GM19328 (cell line): ENCODE results near the gene CCDC6.
"Not testable (repeated sequence)": the region's sequence is repeated elsewhere in the genome, so short reads cannot be mapped to it uniquely, and the experiment has no call there.

Experiments
- ATAC-seq: cut with Tn5 transposase; IDR thresholded peaks from one replicate; pipeline ENCODE4 v1.9.1; 2021; ENCODE audit warnings: mild to moderate bottlenecking, moderate library complexity; ENCODE audit not compliant: unreplicated experiment

The CCDC6 gene

DNA sequence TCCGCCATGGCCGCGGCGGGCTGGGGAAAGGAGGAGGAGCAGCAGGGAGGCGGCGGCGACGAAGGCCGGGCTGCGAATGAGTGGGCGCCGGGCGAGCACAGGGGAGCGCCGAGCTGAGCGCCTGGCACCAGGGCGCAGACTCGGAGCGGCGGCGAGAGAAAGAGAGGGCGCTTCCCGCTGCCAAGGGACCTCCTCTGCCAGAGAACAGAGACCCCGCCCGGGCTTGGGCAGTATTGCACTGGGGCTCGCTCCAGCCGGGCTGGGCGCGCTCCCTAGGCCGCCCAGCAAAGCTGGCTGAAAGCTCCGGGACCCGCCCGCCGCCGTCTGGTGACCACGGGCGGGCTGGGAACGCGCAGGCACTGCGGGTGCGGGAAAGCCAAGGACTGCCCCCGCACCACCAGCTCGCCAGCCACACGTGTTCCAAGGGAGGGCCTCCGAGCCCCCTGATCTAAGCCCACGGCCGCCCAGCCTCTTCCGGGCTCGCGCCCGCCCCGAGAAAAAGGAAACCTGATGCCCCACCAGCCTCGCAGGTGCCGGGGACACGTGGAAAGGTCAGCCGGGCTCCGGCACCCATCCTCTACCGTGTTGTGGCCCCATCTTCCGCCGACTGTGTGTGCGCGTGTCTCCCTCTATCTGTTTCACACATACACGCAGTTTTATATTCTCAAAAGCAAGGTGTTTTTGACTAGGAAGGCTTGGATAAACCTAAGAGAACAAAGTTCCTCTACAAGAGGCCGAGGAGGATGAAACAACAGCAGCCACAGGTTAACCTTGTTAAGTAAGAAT is at the start of gene CCDC6:
CCDC6 (minus strand) TSS at position 140 of the 786 bp plus-strand sequence; CDS start at position 8, 132 bp downstream.
- ATAC-seq = peak; percentile 79

DNA sequence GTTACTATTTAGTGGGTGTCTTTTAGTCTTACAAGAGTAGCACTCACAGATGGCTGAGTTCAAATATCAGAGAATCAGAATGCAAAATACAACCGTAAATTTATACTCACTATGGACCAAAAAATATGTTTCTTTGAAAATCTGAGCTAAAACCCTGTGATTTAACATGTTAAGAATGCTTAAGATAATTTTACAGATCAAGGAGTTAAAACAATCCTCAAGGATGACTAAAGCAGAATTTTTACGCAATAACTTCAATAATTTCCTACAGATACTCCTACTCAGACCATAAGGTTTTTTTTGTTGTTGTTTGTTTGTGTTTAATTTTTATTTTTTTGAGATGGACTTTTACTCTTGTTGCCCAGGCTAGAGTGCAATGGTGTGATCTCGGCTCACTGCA is 47.9 kb upstream of the CCDC6 start:
- no peak for ATAC-seq

DNA sequence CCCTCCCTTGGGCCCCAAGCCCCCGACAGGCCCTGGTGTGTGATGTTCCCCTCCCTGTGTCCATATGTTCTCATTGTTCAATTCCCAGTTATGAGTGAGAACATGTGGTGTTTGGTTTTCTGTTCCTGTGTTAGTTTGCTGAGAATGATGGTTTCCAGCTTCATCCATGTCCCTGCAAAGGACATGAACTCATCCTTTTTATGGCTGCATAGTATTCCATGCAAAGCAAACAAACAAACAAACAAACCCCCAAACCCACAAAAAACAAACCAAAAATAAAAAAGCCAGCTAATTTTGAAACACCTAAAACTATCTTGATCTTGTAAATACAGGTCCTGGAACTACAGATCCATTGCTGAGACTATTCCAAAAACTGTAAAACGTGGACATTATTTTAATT is 47.4 kb upstream of the CCDC6 start:
- not testable (repeated sequence) for ATAC-seq

DNA sequence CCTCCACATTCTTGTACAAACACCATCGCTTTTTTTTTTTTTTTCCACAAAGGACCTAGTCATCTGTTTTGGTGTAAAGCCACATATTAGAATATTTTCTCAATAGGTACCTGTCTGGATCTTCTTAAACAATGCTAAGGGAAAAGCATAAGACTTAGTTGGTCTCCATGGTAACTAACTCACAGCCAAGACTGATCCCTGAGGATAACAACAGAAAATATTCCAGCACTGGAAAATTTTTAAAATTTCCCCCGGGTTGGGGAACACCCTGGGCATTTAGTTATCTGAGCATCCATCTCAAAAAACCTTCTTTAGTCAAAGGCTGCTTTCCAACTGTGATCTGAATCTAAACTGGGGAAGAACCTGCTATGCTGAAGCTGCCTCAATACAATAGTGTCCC is 43.7 kb upstream of the CCDC6 start:
- ATAC-seq = no peak

DNA sequence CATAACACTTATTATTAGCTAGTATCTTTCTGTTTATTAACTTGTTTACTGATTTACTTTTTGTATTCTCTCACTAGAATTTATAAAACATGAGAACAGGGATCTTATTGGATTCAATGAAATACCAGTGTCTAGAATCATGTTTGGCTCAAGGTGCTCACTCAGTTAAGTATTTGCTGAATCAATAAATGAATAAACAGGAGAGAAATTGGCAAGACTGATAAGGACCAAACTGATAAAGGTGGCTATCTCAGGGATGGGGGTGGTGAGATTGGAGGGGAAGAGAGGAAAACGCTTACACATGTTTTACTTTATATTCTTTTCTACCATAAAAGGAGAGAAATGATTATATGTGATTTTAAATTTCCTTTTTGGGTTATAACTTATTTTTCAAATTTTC is 43.3 kb upstream of the CCDC6 start:
- no peak for ATAC-seq

DNA sequence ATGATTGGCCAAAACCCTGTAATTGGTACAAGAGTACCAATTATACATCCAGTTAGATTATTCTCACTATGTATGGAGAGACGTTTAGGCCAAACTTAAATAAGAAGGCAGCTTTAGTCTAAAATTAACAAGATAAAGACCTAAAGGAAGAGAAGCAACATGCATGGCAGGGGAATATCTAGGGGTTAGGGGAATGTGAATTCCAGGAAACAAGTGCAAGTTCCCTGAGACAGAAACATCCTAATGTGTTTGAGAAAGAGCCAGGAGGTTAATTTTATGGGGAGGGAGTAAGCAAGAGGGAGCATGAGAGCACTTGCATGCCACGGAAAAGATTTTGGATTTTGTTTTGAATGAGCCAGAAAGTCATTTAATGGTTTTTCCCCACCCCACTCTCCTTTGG is 39.6 kb upstream of the CCDC6 start:
- no peak for ATAC-seq

DNA sequence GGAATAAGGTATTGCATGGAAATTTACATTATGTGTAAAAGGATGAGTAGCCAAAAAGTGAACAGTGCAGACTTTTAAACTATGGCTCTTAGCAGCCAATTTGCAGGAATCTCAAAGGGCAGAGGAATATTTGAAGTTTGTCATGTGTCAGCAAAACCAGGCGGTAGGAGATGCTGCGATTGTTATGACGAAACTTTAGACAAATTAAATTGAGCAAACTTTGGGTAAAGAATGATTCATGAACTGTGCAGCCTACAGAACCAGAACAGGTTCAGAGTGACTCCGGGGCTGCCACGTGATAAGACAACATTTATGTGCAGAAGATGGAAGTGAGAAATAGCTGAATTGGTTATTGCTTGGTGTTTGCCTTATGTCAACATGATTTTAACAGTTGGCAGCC is 39.2 kb upstream of the CCDC6 start:
- ATAC-seq = no peak

DNA sequence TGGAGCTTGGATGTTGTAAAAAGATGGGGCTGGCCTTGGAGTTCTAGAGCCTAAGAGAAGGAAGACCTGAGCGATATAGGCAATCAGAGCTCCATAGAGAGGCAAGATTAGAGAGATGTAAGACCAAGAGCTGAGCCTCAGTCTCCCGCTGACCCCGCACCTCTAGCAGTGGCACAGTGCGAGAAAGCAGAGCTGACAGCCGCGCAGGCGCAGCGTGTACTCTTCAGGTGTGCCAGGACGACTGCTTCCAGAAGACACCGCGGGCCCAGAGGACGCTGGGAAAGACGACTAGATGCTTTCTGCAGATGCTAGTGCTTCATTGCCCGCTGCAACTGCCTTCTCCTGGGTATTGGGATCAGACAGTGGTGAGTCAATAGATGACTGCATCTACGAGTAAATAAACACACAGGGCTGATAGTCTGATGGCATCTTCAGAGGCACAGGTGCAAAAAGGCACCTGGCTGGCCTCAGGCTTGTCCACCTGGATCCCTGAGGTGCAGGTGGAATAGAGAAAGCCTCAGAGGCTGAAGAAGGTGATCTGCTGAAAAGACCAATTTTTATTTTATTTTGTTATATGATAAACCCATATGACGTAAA is 38.1 kb upstream of the CCDC6 start:
- ATAC-seq = no peak

DNA sequence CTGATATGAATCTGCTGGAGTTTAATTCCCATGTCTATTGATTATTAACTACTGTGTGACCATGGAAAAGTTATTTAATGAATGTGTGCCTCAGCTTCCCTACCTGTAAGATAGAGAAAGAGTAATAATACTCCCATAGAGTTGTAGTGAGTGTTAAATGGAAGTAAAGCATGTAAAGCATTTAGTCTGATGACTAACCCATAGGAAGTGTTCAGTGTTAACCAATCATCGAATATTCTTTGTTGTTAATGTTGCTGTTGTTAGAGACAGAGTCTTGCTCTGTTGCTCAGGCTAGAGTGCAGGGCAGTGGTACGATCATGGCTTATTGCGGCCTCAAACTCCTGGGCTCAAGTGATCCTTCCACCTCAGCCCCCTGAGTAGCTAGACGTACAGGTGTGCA is 36.2 kb upstream of the CCDC6 start:
- no peak for ATAC-seq

DNA sequence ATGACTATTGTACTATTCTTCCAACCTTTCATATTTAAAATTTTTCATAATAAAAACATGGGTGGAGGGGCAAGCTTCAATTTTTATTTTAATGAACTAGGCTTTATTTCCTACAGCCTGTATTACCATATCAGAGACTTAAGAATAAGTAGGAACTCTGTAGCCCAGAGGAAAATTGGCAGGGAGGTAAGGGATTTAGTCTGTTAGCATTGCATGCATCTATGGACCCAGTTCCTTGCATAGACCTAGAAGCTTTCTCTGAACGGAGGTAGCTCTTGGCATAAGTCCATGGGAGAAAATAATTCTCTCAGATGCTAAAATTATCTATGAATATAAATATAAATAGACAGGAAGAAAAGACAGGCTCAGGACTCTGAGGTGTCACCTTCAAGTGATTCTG is 31.4 kb upstream of the CCDC6 start:
- ATAC-seq = no peak

DNA sequence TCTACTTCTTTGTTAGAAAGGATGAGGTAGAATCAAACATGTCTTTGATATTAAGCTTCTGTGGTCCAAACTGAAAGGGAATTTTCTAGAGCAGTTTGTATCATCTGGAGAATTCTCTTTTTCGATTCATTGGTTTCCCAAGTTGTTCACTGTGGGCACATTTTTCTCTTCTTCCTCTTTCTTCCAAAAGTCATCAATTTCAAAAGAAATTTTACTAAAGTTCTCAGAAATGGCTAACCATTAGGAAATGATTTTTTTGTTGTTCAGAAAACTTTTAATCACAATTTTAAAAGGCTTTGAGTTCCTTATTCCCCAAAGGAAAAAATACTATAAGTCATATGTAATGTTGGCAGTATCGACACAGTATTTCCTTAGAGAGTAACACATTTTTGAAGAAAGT is 28.3 kb upstream of the CCDC6 start:
- no peak for ATAC-seq

DNA sequence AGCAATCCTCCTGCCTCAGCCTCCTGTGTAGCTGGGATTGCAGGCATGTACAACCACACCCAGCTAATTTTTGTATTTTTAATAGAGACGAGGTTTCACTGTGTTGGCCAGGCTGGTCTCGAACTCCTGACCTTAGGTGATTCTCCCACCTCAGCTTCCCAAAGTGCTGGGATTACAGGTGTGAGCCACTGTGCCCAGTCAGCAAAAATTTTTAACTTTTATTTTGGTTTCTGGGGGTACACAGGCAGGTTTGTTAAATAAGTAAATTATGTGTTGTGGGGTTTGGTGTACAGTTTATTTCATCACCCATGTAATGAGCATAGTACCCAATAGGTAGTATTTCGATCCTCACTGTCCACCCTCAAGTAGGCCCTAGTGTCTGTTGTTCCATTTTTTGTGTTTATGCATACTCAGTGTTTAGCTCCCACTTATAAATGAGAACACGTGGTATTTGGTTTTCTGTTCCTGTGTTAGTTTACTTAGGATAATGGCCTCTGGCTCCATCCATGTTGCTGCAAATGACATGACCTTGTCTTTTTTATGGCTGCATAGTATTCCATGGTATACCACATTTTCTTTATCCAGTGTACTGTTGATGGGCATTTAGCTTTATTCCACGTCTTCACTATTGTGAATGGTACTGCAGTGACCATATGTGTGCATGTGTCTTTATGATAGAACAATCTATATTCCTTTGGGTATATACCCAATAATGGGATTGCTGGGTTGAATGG is 24.6 kb upstream of the CCDC6 start:
- not testable (repeated sequence) for ATAC-seq

DNA sequence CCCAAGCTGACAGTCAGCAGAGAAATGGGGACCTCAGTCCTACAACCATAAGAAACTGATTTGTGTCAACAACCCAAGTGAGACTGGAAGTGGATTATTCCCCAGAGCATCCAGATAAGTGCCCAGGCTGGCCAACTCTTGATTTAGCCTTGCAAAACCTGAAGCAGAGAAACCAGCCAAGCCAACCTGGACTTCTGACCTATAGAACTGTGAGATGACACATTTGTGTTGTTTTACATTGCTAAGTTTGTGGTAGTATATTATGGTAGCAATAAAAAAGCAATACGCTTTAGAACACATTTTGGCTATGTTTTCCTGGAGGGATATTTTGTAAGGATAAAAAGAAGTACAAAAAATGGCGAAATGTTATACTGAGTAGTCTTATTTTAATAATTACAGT is 19.7 kb upstream of the CCDC6 start:
- ATAC-seq = no peak

DNA sequence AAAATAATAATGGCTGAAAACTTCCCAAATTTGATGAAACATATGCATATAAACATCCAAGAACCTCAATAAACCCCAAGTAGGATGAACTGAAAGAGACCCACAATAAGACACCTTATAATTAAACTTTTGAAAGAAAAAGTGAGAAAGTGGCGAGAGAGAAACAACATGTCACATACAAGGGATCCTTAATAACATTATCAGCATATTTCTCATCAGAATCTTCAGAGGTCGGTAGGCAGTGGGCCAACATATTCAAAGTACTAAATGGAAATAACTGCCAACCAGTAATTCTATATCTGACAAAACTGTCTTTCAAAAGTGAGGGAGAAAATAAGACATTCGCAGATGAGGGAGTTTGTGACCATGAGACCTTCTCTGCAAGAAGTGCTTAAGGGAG is 16.6 kb upstream of the CCDC6 start:
- no peak for ATAC-seq

DNA sequence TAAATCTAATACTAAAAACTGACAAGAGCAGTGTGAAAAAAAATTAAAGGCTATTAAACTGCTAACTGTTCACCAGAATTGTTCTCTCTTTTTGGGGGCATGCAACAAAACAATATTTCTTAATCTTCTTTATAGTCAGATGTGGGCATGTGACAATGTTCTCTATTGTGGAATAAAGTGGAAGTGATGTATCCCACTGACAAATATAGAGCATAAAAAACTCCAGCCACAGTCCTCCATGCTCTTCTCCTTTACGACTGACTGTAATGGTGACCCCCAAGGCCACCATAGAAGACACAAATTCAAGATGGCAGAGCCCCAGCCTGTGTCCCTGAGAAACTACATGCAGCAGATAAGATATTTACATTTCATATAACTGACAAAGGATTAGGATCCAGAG is 11.6 kb upstream of the CCDC6 start:
- no peak for ATAC-seq

DNA sequence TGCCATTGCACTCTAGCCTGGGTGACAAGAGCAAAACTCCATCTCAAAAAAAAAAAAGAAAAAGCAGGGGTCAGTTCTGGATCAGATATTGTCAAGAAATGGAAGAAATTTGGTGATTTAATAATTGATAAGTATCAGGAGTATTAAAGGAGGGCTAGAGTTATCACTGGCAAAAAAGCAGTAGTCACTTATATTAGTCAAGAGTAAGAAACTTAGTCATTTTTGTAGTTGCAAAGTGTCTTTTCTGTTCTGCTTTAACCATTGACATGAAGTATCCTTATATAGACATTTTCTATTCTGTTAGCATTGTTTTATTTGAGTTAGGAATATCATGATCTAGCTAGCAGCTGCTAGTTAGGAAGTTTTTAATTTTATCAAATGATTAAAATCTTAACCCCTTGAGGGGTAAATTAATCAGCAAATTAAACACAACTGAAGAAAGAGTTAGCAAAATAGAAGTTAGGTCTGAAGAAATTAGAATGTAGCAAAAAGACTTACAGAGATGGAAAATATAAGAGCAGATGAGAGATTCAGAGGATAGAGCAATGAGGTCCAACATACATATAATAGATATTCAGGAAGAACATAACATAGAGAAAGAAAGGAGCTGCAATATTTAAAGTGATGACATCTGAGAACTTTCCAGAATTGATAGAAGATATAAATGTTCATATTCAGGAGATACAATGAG is 7.3 kb upstream of the CCDC6 start:
- no peak for ATAC-seq

DNA sequence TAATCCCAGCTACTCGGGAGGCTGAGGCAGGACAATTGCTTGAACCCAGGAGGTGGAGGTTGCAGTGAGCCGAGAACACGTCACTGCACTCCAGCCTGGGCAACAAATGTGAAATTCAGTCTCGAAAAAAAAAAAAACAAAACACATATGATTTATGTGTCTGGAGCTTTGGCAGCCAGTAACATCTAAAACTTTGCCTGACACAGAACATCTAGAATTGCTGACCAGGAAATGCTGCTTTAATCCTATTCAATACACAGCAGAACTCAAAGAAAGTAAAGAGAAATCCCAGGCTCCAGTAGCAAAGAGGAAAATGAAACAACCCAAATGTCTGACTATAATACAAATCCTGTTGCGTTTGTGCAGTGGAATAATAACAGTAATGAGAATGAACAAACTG is 4.5 kb upstream of the CCDC6 start:
- no peak for ATAC-seq

DNA sequence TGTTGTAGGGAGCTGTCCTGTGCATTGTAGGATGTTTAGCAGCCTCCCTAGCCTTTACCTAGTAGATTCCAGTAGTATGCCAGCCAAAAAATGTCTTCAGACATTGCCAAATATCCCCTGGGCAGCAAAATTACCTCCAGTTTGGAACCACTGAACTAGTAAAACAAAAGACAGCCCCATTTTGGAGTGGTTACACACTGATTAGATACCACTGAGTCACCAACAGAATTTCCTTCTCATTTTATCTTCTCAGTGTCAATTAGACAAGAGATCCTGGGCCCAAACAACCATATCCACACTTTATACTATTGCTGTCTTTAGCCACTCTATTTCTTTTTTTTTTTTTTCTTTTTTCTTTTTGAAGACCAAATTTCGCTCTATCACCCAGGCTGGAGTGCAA is 3.5 kb upstream of the CCDC6 start:
- no peak for ATAC-seq

DNA sequence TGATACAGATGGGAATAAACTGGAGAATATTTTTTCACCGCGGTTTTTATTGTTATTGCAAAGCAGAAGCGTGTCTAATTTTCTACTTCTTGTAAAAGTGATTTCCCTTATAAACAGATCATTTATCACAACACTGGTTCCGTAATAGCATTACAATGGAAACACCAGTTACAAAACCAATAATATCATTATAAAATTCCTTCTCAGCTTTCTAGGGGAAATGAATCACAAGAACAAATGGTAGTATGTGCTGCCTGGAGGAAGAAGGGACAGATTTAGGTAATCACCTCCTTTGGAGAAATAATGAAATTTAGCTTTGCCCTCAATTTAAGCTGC is 2.4 kb upstream of the CCDC6 start:
- no peak for ATAC-seq

DNA sequence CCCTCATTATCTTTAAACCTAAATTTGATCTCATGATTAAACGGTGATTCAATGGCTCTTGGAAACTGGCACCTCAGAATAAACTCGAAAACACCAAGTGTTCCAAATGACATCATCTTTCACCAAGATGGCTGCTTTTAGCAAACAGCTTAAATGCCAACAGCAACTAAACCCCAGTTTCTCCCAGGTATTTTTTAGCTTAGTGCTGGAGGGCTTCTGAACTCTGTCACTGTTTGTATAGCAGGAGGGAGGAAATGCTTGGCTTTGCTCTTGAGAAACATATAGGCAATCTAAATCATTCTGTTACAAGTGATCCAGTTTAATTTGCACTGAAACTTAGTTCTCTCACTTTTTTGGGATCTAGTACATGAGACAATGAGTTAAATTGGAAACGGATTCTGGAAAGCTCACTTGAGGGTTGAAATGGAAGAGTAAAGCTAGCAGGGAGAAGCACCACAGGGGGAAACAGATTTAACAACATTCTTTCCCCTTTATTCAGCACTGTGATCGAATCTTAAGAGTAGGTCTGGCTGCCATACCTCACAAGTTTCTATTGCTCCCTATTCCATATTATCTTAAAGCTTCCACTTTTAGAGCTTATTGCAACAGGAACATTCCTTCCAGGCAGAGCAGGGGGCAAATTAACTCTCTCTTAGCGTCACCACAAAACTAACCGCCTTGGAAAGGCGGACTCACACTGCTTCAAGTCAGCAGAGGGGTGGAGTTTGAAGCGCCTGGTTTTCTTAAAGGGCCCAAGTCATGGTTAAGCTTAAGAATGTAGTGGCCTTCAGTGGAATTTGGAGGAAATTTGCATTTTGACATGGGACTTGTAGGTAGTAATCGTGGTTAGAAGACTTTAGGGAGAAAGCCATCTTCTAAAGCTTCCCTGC is 1.8 kb upstream of the CCDC6 start:
- ATAC-seq = peak; percentile 13

DNA sequence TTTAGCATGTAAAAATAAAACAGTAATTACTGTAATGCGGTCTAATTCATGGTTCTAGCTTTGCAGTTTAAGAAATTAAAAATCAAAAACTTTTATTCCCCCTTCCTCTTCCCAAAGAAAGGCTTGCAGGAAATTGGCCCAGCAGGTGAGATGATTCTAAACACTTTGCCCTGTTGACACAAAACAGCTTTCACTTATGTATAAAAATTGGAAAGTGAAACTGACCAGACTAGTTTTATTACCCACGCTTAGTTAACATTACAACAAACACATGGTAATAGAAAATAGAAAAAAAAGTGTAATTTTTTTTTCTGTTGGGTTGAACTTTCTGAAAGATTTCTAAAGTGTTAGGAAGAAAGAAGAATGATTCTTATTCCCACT is 1.2 kb upstream of the CCDC6 start:
- no peak for ATAC-seq
